GM18508 (cell line): ENCODE data around the gene FTSJ3.
"Not testable (repeated sequence)": the region's sequence is repeated elsewhere in the genome, so short reads cannot be mapped to it uniquely, and the experiment has no call there.

Experiments used
- ATAC-seq: cut with Tn5 transposase; IDR thresholded peaks from one replicate; pipeline ENCODE4 v1.9.1; 2021; ENCODE audit warnings: moderate number of reproducible peaks; ENCODE audit not compliant: insufficient read depth, unreplicated experiment

FTSJ3 gene, protein sequence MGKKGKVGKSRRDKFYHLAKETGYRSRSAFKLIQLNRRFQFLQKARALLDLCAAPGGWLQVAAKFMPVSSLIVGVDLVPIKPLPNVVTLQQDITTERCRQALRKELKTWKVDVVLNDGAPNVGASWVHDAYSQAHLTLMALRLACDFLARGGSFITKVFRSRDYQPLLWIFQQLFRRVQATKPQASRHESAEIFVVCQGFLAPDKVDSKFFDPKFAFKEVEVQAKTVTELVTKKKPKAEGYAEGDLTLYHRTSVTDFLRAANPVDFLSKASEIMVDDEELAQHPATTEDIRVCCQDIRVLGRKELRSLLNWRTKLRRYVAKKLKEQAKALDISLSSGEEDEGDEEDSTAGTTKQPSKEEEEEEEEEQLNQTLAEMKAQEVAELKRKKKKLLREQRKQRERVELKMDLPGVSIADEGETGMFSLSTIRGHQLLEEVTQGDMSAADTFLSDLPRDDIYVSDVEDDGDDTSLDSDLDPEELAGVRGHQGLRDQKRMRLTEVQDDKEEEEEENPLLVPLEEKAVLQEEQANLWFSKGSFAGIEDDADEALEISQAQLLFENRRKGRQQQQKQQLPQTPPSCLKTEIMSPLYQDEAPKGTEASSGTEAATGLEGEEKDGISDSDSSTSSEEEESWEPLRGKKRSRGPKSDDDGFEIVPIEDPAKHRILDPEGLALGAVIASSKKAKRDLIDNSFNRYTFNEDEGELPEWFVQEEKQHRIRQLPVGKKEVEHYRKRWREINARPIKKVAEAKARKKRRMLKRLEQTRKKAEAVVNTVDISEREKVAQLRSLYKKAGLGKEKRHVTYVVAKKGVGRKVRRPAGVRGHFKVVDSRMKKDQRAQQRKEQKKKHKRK

DNA sequence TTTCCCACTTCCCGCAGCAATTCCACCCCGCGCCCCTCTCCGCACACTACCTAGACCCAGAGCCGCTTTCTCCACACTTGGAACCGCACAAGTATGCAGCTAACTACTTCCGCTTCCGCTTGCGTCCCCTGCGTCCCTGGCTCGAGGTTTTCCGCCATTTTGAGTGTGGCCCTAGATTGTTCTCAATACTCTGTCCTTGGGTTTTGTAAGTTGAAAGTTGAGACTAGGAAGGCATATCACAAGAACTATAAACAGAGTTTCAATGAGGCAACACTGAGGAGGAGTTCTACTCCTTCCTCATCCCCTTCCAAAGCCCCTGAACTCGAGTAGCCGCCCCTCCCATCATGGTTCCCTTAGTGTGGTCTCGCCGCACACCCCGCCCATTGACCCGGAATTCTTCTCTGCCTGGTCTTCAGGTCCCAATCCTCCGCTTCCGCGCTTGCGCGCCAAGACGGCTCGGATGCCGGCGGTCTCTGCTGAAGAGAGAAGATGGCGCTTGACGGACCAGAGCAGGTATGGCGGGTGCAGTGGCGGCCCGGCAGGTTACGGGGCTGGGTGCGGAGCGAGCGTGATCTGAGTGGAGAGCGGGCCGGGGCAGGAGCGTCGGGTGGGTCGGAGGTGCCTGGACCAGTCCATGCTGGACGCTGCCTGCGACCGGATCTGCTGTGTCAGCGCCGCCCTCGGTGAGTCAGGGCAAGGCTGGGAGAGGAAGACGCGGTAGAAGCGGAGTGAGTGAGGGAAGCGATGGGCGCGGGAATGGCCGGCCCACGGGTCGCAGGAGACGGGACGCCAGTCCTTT lies at the start of gene FTSJ3, which contains the start of gene PSMC5:
TSS of gene FTSJ3 (minus strand) at position 662 of the 799 bp plus-strand sequence. CDS start 761 bp downstream, outside the sequence.
TSS of gene PSMC5 (plus strand) at position 430 of the 799 bp plus-strand sequence. CDS start at position 490, 60 bp downstream.
- ATAC-seq = peak; percentile 46

DNA sequence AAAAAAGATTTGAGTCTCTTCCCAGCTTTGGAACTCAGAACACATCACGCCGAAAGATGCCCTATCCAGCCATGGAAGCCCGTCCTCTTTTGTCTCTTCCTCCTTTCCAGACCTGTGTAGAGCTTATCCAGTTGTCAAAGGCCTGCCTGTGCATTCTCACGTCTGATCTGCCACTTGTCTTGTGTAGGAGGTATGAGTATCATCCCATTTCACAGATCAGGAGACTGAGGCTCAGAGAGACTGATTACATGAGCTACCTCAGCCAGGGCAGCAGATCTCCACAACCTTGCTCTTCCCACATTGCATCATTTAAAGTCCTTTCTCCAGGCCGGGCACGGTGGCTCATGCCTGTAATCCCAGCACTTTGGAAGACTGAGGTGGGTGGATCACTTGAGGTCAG lies 47.2 kb upstream of the FTSJ3 start:
- ATAC-seq = not testable (repeated sequence)

DNA sequence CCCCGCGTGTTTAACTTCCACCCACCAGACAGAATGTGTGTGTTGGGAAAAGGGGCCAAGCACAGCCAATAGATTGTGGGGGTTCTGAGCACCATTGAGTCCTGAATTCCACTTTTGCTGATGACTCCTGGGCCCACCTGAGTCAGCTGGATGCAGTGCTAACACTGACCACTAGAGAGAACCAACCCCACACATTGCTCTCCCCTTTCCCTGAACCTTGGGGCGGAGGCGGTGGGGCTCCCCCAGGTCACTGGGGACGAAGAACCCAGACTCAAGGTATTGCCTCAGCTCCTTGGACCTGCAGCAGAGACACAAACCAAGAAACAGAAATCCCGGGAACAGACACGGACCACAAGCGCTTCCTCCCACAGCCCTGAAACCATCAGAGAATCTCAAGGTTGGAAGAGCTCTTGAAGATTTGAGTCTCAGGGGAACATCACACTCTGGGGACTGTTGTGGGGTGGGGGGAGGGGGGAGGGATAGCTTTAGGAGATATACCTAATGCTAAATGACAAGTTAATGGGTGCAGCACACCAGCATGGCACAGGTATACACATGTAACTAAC lies 46.7 kb upstream of the FTSJ3 start:
- ATAC-seq = not testable (repeated sequence)

DNA sequence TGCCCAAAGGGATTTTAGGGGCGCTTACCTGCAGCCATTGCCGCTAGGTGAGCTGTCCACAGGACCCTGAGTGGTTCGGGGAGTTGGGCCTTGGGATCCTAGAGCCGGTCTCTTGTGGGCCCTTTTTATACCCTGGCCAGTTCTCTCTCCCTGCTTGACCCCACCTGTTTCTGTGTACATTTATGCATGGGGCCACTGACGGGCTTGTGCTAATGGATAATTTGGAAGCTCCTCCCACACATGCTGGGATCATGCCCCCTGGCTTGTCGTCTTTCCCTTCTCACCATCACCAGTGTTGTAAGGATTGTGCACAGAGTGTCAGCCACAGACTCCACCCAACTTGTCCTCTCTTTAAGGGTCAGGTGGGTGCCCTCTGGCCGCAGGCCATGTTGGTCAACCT lies 46.1 kb upstream of the FTSJ3 start, which contains the start of gene CSH2:
TSS of gene CSH2 (minus strand) at position 101 of the 400 bp plus-strand sequence. CDS start at position 38, 63 bp downstream.
- ATAC-seq = not testable (repeated sequence)

DNA sequence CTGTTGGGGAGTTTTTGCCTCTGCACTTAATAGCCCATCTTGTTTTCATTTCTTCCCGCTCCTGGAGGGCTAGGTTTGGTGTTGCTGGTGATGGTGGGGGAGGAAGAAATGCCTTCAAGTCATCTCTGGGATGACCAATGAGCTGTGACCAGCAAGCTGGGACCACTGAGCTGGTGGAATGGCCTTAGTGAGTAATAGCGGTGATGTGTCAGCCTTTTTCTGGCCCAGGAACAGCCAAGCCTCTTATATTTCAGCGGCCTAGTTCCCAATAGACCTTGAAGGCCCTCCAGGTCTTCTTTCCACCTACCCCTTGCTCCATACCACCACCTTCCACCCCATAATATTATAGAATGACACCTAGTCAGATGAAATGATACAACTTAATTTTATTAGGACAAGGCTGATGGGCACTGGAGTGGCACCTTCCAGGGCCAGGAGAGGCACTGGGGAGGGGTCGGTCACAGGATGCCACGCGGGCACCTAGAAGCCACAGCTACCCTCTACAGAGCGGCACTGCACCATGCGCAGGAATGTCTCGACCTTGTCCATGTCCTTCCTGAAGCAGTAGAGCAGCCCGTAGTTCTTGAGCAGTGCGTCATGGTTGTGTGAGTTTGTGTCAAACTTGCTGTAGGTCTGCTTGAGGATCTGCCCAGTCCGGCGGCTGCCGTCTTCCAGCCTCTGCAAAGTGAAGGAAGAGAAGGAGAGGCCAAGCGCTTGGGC lies 44.3 kb upstream of the FTSJ3 start:
- not testable (repeated sequence) for ATAC-seq

DNA sequence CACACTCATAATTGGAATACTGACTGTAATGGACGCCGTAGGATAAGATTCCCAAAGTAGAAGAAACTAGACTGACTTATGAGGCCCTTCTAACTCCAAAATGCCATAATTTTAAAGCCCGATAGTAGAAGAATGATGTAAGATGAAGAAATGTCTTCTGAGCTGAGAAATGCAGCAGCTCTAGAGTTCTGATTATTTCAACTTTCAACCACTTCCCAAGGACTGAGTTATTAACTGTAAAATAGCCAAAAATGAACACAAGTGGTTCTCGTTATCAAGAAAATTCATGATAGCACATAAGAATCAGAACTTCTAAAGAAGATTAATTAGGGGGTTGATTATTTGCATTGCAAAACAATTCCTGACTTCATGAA lies 42.8 kb upstream of the FTSJ3 start:
- not testable (repeated sequence) for ATAC-seq

DNA sequence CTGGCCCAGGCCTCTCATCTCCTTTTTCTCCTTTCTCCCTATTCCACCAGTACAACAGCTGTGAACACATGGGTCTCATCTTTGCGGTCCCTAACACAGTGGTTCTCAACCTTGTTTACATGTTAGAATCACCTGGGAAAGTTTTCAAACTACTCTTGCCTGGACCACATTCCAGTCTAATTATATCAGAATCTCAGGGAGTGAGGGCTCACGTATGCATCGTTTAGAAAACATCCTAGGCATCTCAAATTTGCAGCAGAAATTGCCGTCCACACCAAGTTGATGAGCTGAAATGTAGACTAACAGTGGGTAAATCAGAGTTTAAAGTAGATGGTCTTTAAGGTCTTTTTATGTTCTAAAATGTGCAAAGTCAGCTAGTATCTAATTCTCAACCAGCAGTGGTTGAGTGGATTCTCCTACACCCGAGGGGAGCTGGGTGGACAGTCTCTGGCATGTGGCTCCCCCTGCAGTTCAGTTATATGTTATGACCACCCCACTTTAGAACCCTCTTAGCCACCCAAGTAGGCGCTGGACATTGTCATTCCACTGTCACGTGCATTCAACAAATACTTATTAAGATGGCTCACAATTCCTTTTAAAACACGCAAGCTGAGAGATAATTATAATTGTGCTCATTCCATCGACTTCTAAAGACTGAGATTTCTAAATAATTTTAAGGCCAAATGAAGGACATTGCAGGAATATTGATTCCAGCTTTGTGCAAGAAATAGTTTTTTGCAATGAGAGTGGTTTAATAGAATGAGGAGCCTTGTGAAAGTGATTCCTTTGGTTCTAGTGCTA lies 42.2 kb upstream of the FTSJ3 start:
- ATAC-seq = not testable (repeated sequence)

DNA sequence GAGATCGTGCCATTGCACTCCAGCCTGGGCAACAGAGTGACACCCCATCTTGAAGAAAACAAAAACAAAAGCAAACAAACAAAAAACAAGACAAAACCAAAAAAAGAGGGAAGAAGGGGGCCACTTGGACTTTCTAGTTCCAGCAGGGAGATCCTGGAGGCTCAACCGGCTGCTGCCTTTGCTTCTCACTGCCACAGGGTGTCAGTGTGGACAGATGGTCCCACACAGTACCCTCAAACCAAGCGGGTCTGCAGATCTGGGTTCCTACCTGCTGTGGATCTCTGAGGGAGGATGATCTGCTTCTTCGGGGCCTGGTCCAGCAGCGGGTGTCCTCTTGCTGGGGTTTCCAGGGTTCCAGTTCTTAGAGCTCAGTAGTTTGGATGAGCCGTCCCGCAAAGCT lies 39.2 kb upstream of the FTSJ3 start:
- ATAC-seq = not testable (repeated sequence)

DNA sequence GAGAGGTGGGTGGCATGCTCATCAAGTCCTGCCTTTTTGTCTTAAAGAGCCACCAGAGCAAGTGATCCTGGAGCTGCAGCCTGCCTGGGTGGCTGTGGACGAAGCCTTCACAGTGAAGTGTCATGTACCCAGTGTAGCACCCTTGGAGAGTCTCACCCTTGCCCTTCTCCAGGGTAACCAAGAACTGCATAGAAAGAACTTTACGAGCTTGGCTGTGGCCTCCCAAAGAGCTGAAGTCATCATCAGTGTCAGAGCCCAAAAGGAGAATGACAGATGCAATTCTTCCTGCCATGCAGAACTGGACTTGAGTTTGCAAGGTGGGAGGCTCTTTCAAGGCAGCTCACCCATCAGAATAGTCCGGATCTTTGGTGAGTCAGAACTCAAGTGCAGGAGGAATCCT lies 31.8 kb upstream of the FTSJ3 start:
- ATAC-seq = no peak

DNA sequence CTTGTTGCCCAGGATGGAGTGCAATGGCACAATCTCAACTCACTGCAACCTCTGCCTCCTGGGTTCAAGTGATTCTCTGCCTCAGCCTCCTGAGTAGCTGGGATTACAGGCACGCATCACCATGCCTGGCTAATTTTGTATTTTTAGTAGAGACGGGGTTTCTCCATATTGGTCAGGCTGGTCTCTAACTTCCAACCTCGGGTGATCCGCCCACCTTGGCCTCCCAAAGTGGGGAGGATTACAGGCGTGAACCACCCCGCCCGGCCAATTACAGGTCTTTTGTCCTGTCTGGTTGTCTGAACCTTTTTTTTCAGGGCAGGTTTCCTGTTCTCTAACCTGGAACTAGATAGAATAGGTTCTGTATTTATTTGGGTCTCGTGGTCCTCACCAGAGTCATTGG lies 29.0 kb upstream of the FTSJ3 start:
- not testable (repeated sequence) for ATAC-seq

DNA sequence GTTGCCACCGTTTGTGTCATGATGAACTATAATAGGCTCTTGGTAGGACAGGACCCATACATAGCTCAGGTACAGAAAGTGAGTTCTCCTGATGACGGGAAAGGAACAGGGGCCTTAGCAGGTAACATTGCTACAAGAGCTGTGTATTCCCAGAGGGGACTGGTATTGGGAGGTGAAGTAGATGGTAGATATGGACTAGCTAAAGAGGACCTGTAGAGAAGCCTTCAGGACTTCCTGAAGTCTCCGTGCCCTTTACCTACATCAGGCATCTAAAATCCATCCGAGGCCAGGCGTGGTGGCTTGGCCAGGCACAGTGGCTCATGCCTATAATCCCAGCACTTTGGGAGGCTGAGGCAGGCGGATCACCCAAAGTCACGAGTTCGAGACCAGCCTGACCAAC lies 27.7 kb upstream of the FTSJ3 start:
- ATAC-seq = no peak

DNA sequence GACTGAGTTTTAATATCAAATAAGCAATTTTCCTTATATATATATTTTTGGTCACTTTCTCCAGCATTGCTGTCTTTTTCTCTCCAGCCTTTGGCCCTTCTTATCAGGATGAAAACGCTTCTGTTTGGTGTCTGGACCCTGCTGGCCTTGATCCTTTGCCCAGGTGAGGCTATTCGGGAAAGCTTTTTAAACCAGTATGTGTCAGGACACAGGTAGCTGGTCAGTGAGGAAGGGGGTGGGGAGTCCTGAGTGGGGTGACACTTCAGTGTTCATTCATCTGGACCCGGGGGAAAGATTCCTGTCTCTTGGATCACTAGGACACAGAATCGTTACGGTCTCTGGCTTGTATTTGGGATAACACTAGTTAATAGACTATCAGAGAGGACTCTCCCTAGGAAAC lies 27.2 kb upstream of the FTSJ3 start:
- no peak for ATAC-seq

DNA sequence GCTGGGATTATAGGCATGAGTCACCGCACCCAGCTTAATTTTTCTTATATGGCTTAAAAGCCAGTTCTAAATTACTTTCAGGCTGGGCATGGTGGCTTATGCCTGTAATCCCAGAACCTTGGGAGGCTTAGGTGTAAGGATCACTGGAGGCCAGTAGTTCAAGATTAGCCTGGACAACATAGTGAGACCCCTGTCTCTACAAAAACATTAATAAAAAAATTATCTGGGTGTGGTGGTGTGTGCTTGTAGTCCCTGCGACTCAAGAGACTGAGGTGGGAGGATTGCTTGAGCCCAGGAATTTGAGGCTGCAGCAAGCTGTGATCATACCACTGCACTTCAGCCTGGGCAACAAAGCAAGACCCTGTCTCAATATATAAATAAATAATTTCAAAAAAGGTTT lies 25.8 kb upstream of the FTSJ3 start:
- no peak for ATAC-seq

DNA sequence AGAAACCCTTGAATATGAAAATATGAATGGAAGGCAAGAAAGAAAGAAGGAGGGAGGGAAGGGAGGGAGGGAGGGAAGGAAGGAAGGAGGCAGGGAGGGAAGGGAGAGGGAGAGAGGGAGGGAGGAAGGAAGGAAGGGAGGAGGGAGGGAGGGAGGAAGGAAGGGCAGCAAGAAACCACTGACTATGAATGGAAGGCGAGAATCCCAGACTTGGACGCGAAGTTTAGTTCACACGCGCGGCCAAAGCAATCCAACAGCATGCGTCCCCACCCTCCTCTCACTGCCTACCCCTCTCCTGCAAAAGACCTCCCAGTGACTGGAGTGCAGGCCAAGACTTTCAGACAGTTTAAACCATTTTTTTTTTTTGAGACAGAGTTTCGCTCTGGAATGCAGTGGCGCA lies 22.9 kb upstream of the FTSJ3 start:
- ATAC-seq = no peak

DNA sequence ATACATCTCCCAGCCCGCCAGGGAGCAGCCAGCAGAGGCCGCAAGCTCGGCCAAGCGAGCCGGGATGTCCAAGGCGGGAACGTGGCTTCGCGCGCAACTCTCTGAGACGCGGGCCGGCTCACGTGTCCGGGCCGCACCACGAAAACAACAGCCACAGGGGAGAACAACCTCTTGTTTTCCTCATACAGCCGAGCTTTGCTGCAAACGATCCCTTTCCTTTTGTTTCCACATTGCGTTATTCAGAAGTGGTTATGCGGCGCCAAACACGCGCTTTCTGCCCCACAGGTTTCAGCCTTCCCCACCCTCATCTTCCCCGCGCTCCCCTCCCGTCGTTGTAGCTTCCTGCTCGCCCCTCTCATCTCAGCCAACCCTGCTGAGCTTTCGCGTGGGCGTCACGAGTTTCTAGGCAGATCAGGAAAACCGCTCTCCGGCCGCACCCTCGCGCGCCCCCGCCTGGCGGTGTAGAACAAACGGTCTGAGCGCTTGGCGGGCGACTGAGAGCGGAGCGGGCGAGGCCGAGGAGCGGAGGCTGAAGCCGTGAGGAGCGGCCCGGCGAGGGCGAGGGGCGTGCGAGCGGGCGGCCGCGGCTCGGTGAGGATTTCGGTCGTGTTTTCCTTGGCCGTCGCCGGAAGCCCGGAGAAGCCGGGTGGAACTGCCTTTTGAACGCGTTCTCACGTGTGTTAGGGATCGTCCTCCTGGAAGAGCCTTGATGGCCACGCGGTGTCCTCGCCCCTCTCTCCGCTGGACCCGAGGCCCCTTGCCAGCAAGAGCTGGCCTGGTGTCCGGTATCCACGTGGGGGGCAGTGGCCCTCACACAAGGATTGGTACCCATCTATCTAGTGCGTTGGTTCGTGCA lies 21.6 kb upstream of the FTSJ3 start:
- ATAC-seq = no peak

DNA sequence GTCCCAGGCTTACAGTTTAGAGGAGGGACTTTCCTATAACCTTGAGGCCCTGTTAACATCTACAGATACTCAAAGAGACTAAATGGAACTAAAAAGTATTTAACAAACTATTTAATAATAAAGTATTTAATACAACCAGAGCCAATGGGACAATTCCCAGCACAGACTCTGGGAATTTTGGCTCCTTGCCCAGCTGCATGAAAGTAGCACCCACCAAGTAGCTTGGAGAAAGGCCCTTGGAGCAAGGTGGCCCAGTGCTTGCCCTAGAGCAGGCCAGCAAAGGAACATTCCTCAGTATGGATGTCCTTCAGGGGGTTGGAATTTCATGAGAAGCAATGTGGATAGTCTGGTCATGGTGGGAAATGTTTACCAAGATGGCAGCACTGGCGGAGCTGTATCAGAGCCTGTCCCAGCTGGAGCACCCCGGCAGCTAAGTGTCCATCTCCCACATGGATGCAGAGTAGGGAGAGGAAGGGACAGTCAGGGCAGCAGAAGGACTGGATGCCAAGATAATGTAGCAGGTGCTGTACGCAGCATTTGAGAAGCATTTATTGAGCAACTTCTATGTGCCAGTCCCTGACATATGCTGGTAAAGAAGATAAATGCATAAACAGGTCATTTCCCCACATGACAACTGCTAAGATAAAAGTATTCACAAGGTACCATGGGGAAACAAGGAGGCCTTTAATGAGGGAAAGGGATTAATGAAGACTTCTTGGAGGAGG lies 20.2 kb upstream of the FTSJ3 start:
- ATAC-seq = no peak

DNA sequence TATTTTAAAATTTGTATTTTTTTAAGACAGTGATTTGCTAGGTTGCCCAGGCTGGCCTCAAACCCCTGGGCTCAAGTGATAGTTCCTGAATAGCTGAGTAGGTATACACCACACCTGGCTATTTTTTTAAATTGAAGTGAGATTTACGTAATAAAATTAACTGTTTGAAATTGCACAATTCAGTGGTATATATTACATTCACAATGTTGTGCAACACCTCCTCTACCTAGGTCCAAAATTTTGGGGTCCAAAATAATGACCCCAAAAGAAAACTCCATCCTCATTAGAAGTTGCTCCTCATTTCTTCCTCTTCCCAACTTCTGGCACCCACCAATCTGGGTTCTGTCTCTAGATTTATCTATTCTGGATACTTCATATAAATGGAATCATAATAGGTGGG lies 18.0 kb upstream of the FTSJ3 start:
- ATAC-seq = no peak
